SK-N-SH treated with all-trans-retinoic acid at 6 μM for 48 hours (cell line): ENCODE results near the gene BRPF1.

Source experiments
- ATAC-seq: fragments of 200-7000 bp; cut with Tn5 transposase; 3 replicates; pipeline ENCODE4 v1.9.1; 2020; ENCODE audit warnings: mild to moderate bottlenecking, moderate library complexity
- ARNTL ChIP-seq: fragments of 450-650 bp; formaldehyde crosslinking; IDR thresholded peaks from 2 replicates; pipeline ENCODE4 v1.5.0; 2020; ENCODE audit warnings: low read depth, mild to moderate bottlenecking, moderate library complexity, borderline replicate concordance
- BACH2 ChIP-seq: fragments of 250-450 bp; sonication (Bioruptor Pico); IDR thresholded peaks from 2 replicates; pipeline ENCODE4 v1.9.0; 2021; ENCODE audit warnings: mild to moderate bottlenecking, borderline replicate concordance
- CREB5 ChIP-seq: fragments of 250-450 bp; sonication (Bioruptor Pico); IDR thresholded peaks from 2 replicates; pipeline ENCODE4 v1.5.1; 2020; ENCODE audit warnings: low read depth, mild to moderate bottlenecking, moderate library complexity
- CSDC2 ChIP-seq: fragments of 250-450 bp; sonication (Bioruptor Pico); IDR thresholded peaks from 2 replicates; pipeline ENCODE4 v1.5.0; 2020; ENCODE audit warnings: mild to moderate bottlenecking, moderate library complexity
- ISL1 ChIP-seq: fragments of 250-450 bp; sonication (Bioruptor Pico); IDR thresholded peaks from 2 replicates; pipeline ENCODE4 v2.1.2; 2022; ENCODE audit warnings: mild to moderate bottlenecking, moderate library complexity
- OSR1 ChIP-seq: fragments of 250-450 bp; sonication (Bioruptor Pico); IDR thresholded peaks from 2 replicates; pipeline ENCODE4 v1.8.0; 2022; ENCODE audit warnings: moderate library complexity, mild to moderate bottlenecking, inconsistent platforms
- PPARA ChIP-seq: fragments of 250-450 bp; sonication (Bioruptor Pico); IDR thresholded peaks from 2 replicates; pipeline ENCODE4 v1.5.0; 2020; ENCODE audit warnings: mild to moderate bottlenecking, borderline replicate concordance
- RARB ChIP-seq: fragments of 250-450 bp; sonication (Bioruptor Pico); IDR thresholded peaks from 2 replicates; pipeline ENCODE4 v1.8.0; 2021; ENCODE audit warnings: mild to moderate bottlenecking, moderate library complexity
- SNAI2 ChIP-seq: fragments of 250-450 bp; sonication (Bioruptor Pico); IDR thresholded peaks from 2 replicates; pipeline ENCODE4 v1.5.0; 2020; ENCODE audit warnings: mild to moderate bottlenecking, moderate library complexity
- TCF4 ChIP-seq: fragments of 250-450 bp; sonication (Bioruptor Pico); IDR thresholded peaks from 2 replicates; pipeline ENCODE4 v1.8.0; 2021; ENCODE audit warnings: mild to moderate bottlenecking, moderate library complexity, borderline replicate concordance
- TOX ChIP-seq: fragments of 250-450 bp; sonication (Bioruptor Pico); IDR thresholded peaks from 2 replicates; pipeline ENCODE4 v1.8.0; 2021; ENCODE audit warnings: mild to moderate bottlenecking, moderate library complexity, borderline replicate concordance
- TSHZ2 ChIP-seq: fragments of 250-450 bp; sonication (Bioruptor Pico); IDR thresholded peaks from 2 replicates; pipeline ENCODE4 v1.5.0; 2020; ENCODE audit warnings: mild to moderate bottlenecking, moderate library complexity
- ZC3H10 ChIP-seq: fragments of 250-450 bp; sonication (Bioruptor Pico); IDR thresholded peaks from 2 replicates; pipeline ENCODE4 v1.5.1; 2021; ENCODE audit warnings: mild to moderate bottlenecking, moderate library complexity
- ZFP3 ChIP-seq: fragments of 250-450 bp; sonication (Bioruptor Pico); IDR thresholded peaks from 2 replicates; pipeline ENCODE4 v1.5.0; 2020; ENCODE audit warnings: mild to moderate bottlenecking, moderate library complexity
- ZFP30 ChIP-seq: fragments of 450-650 bp; formaldehyde crosslinking; IDR thresholded peaks from 2 replicates; pipeline ENCODE4 v1.5.0; 2022; ENCODE audit warnings: mild to moderate bottlenecking, moderate library complexity
- ZNF565 ChIP-seq: fragments of 450-650 bp; formaldehyde crosslinking; conservative IDR thresholded peaks from 2 replicates; pipeline ENCODE4 v1.5.0; 2020; ENCODE audit warnings: low read depth, mild to moderate bottlenecking, moderate library complexity
- ZNF70 ChIP-seq: fragments of 450-650 bp; formaldehyde crosslinking; IDR thresholded peaks from 2 replicates; pipeline ENCODE4 v1.5.0; 2020; ENCODE audit warnings: mild to moderate bottlenecking, moderate library complexity
- ZNF8 ChIP-seq: fragments of 450-650 bp; formaldehyde crosslinking; IDR thresholded peaks from 2 replicates; pipeline ENCODE4 v1.5.0; 2020; ENCODE audit warnings: mild to moderate bottlenecking, moderate library complexity
- TF ChIP-seq, protein P1 (sequence below): fragments of 250-450 bp; sonication (Bioruptor Pico); IDR thresholded peaks from 2 replicates; pipeline ENCODE4 v1.5.1; 2021; ENCODE audit warnings: mild to moderate bottlenecking, moderate library complexity

BRPF1 gene

GRCh38 chr3:9787714-9788113 is 56.2 kb downstream of the BRPF1 start (continued):
- TF ChIP-seq TSHZ2 (CRISPR knock-in tag) (no peak), CSDC2 (CRISPR knock-in tag) (no peak), RARB (no peak)
- TF ChIP-seq, all 23 proteins: peak for 0

GRCh38 chr3:9791127-9791526 is 59.6 kb downstream of the BRPF1 start:
- TF ChIP-seq ZC3H10 (CRISPR knock-in tag): no peak
- TF ChIP-seq ZFP30 (CRISPR knock-in tag): no peak
- TF ChIP-seq PPARA: no peak
- no peak for TF ChIP-seq TSHZ2 (CRISPR knock-in tag)
- TF ChIP-seq ZNF70 (CRISPR knock-in tag): no peak
- TF ChIP-seq ARNTL (CRISPR knock-in tag): no peak
- TF ChIP-seq RARB: no peak
- TF ChIP-seq TCF4: no peak
- TF ChIP-seq ZFP3: no peak
- no peak for TF ChIP-seq ZNF8 (CRISPR knock-in tag)
- no peak for TF ChIP-seq ZNF565 (CRISPR knock-in tag)
- no peak for TF ChIP-seq ISL1 (CRISPR knock-in tag)
- TF ChIP-seq, protein P1, sequence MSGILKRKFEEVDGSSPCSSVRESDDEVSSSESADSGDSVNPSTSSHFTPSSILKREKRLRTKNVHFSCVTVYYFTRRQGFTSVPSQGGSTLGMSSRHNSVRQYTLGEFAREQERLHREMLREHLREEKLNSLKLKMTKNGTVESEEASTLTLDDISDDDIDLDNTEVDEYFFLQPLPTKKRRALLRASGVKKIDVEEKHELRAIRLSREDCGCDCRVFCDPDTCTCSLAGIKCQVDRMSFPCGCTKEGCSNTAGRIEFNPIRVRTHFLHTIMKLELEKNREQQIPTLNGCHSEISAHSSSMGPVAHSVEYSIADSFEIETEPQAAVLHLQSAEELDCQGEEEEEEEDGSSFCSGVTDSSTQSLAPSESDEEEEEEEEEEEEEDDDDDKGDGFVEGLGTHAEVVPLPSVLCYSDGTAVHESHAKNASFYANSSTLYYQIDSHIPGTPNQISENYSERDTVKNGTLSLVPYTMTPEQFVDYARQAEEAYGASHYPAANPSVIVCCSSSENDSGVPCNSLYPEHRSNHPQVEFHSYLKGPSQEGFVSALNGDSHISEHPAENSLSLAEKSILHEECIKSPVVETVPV: no peak
- TF ChIP-seq SNAI2 (CRISPR knock-in tag): no peak
- TF ChIP-seq OSR1 (CRISPR knock-in tag): no peak
- TF ChIP-seq TOX (CRISPR knock-in tag): no peak
- TF ChIP-seq BACH2 (CRISPR knock-in tag): no peak
- no peak for TF ChIP-seq CREB5
- ATAC-seq: no peak

GRCh38 chr3:9791790-9792404 is 60.4 kb downstream of the BRPF1 start:
- ATAC-seq: no peak; the same call in 1 of the 3 replicates

More at GRCh38 chr3:9791790-9792404, 60.4 kb downstream of the BRPF1 start:
- TF ChIP-seq, protein P1: no peak
- TF ChIP-seq ZFP30 (CRISPR knock-in tag): no peak
- TF ChIP-seq PPARA: no peak
